HL-60/S4 (cell line): ENCODE results near the gene LRP2BP.

Source experiments
- in situ Hi-C: fragments of 300-500 bp; cut with MboI; formaldehyde crosslinking; loops from 2 replicates; pipeline ENCODE4 v1.14.3; 2022; ENCODE audit warnings: low sequenced_read_pairs

The LRP2BP gene

DNA sequence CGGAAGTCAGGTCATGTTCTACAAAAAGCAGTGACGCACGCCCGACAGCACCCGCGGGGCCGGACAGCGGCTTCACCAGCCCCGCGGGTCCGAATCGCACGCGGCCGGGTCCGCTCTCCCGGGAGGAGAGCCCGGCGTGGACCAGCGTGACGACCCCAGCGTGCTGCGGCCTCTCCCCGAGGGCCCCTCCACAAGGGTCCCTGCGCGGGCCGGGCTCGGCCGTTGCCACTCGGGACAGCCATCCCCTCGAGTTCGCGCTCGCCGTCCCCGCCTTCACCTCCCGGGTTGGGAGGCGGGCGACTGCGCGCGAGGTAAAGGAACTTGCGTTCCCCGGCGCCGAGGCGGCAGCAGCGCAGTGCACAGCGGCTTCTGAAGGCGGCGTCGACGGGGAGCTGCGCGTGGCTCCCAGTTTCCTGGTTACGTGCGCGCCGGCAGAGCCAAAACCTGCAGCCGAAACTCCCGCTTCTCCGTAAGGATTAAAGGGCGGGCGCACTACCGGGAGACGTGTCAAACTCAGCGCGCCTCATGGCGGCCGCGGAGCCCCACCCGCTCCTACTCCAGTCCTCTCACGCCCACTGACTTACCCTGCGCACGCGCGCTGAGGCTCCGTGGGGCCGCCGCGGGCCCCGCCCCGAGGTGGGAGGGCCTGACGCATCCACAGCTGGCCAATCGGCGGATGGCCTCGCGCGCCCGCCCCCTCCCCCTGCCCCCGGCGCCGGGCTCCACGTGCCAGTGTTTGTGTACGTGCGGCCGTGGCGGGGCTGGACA, 416 bp upstream of the LRP2BP start:
- in situ Hi-C loops = no loop called here

DNA sequence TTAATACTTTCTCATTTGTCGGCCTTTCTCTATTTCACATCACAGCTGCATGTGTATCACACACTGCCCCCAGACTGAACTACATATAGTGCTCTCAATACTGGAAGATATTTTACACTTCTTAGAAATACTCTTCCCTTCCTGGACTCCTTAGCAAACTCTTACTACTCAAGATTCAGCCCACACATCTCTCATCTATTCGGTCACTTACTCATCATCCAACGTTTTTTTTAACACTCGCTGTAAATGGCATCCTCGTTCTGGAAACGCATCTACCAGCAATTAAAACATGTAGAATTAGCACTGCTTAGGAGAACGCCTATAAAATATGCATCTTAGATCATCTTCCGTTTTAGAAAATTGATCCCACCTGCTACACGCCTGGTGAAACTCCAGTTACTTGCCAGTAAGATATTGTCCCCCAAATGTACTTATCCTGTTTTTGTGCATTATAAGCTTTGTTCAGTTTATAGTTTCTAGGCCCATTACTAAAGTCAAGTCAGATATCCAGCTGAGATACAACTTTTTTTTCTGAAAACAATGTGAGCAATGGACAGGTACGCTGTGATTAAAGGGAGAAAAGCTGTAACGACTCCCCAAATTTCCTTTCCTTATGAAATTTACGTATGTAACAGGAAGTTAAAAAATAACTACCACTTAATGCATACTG, 1.0 kb downstream of the LRP2BP start:
- in situ Hi-C loops = no loop called here

DNA sequence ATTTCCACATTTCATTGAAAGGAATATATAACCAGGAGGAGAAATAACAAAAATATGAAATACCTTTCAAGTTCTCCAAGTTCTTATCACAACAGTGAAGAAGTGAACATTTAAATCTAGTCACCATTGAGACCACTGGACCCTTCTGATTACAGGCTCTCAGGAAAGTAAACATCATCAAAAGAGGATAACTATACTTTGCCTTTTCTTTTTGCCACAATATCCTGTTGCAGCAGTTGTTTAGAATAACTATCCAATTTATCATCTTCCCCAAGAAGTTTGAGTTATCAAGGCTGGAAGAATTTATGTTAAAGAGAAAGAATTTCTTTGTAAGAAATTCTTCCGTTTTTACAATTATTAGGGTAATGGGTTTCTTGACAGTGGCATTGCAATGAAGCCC, 3.6 kb downstream of the LRP2BP start:
- in situ Hi-C loops = no loop called here

DNA sequence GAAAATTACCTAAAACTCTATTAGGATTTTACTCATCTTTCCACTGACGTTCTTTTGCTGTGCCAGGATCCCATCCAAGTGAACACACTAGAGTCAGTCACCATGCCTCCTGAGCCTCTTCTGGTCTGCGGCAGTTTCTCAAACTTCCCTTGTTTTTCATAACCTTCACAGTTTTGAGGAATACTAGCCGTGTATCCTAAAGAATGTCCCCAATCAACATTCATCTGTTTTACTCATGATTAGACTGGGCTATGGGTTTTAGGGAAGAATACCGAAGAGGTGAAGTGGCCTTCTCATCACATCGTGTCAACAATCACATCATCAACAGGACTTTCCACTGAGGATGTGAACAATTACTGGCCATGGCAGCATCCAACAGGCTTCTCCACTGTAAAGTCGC, 4.8 kb downstream of the LRP2BP start:
- in situ Hi-C loops = no loop called here

DNA sequence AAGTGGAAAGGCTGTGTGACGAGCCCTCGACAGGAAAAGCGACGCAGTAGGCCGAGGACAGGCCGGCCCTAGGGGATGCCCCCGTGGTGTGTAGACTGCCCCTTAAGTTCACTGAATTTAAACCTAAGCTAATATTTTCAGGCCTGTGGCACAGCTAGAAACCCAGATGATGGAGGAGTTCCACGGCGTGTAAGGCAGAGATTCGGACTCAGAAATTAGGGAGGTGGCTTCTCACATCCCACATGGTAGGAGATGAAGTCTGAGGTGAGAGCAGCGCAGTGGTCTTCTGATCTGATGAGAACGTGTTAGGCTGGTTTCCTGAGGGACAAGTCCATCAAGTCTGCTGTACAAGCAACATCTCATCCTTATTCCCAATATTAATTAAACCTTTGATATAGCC, 7.8 kb downstream of the LRP2BP start:
- in situ Hi-C loops = no loop called here

DNA sequence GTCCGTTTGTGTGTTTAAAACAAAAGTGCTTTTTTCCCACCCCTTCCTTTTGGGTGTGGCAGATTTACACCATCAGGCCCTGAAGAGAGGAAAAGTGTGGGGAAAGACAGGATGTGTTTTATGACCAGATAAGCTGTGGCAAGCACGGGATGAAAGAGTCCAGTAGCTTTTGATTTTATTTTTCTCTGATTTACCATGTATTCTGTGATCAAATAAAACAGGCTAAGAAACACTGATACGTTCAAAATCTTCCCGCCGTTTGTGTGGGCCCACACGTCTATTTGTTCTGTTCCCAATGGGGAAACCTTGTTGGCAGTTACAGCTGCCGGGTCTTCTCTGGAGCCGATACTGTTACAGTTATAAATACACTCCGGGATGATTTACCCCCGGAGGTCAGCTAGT, 10.8 kb downstream of the LRP2BP start:
- in situ Hi-C loops = no loop called here

DNA sequence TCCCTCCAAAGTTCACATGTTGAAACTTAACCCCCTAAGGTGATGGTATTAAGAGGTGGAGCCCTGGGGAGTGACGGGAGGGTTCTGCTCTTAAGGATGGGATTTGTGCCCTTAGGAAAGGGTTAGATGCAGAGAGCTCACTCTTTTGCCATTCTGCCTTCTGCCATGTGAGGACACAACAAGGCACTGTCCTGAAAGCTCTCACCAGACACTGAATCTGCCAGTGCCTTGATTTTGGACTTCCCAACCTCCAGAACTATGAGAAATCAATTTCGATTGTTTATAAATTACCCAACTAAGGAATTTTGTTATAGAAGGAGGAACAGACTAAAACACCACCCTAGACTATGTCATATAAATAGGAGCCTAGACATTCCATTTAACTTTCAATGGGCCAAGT, 11.7 kb downstream of the LRP2BP start:
- in situ Hi-C loops = no loop called here

DNA sequence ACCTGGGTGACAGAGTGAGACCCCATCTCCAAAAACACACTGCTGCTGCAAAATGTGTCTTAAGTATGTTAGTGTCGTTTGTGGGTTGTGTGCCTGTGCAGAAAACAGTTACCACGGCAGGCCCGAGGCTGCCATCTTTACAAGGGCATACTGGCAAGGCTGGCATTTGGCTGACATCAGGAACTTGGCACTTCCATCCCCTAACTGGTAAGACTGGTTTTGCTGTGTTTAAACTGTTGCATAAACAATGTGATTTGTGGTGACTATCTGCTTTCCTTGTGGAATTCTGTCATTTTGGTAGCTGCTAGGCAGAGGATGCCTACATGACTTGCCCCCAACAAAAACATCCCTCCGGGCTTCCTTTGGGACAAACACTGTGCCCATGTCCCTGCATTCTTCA, 12.3 kb downstream of the LRP2BP start:
- in situ Hi-C loops = no loop called here

DNA sequence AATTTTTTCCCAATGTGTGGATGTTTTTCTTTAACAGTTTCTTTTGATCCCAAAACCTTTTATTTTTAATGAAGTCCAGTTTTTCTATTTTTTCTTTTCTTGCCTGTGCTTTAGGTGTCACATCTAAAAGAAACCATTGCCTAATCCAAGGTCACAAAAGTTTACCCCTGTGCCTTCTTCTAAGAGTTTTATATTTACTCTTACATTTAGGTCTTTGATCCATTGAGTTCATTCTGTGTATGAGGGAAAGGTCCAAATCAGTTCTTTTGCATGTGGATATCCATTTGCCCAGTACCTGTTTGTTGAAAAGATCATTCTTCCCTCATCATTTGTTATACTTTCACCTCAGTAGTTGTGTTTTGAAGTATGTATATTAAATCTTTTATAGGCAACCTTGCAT, 13.0 kb downstream of the LRP2BP start:
- in situ Hi-C loops = no loop called here

DNA sequence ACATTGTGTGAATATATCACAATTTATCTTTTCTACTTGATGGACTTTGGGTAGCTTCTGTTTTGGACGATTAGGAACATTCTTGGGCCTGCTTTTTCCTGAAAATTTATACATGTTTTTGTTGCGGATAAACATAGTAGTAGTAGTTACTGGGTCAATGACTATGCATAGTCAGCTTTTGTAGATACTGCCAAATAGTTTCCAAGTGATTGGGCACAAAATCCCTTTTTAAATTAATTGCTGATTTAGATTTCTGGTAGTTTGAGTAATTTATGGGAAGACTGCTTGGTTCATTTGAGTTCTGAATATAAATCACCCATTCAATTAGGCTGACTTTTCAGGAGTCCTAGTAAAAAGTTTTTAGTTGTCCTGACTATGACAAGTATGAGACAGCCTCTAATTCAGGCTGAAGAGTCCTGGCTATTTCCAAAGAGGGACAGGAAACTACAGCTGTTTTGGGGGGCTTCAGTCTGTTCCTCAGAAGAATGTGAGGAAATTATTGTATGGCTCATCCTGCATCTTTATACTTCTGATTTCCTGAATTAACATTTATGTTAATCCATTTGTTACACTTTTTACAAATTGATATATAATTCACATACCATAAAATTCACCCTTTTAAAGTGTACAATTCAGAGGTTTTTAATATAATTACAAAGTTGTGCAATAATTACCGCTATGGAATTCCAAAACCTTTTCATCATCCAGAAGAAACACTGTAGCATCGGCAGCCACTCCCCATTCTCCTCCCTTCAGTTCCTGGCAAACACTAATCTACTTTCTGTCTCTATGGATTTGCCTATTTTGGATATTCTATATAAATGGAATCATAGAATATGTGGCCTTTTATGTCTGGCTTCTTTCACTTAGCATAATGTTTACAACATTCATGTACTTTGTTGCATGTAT, 14.2 kb downstream of the LRP2BP start:
- in situ Hi-C loops = no loop called here

DNA sequence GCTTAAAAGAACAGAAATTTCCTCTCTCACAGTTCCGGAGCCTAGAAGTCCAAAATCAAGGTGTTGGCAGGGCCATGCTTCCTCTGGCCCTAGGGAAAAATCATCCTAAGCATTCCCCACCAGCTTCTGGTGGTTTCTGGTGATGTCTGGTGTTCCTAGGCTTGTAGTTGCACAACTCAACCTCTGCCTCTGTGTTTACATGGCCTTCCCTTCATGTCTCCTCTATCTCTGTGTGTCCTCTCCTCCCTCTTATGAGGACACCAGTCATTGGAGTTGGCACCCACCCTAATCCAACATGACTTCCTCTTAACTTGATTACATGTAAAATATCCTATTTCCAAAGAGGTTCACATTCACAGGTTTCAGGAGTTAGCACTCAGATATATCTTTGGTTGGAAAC, 15.4 kb downstream of the LRP2BP start:
- in situ Hi-C loops = no loop called here

DNA sequence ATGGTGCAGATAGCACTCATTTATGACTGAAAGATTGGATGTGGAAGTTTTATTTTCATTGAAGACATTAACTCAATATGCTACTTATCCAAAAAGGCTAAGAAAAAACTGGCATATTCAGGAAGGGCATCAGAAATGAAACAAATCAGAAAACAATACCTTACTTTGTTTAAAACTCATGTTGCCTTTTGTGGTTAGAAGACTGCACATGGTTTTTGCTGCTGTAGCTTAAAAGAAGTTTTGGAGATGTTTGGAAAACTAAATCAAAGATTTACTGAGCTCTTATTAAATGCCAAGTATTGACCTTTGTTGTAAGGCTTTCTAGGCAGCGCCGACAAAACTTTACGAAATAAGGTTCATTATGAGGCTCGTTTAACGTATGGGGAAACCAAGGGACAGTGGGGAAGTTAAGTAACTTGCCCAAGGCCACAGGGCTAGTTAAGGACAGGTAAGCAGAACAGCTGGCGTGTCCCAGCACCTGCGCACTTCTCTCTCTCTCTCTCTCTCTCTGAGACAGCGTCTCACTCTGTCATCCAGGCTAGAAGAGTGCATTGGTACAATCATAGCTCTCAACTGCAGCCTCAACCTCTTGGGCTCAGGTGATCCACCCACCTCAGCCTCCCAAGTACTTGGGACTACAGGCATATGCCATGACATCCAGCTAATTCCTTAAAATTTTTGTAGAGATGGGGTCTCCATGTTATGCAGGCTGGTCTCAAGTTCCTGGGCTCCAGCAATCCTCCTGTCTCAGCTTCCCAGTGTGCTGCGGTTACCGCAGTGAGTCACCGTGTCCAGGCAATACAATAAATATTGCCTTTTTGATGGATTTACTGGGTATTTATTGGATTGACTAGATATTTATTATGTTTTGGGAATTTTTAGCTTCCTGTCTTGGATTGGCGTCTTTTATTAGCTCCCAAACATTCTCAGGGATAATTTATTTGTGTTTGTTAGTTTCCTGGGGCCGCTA, 16.1 kb downstream of the LRP2BP start:
- in situ Hi-C loops = no loop called here

DNA sequence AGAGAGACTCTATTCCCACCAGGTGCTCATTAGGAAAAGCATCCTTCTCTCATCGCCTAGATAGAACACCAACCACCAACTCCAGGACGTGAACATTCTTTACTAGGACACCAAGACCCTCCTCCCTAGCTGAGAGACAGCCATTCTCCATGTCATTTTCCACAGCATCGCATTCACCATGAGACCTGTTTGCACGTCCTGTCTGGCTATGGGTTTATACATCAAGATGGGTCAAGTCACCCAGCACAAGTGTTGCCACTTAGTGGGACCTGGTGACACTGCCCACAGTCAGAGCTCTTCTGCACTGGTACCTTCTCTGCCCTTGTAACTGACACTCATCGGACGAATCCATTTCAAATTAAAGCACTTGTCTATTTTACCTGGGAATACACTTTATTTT, 17.5 kb downstream of the LRP2BP start:
- in situ Hi-C loops = no loop called here

DNA sequence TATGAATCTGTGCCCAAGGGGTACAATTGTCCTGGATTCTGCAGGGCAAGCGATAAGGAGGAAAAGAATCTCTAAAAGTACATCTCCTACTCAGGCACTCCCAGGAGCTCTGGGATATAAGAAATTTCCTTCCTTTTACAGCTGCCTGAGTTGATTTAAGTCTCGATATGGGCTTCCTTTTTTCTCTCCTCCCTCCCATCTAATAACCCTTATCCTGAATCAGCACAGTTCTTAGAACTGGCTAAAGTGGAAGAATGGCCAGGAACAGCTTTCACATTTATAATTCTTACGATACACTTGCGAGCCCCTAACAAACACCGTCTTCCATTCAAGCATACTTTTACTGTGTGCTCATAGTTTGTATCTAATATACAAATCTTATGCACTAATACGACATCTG, 21.2 kb downstream of the LRP2BP start:
- in situ Hi-C loops = no loop called here

DNA sequence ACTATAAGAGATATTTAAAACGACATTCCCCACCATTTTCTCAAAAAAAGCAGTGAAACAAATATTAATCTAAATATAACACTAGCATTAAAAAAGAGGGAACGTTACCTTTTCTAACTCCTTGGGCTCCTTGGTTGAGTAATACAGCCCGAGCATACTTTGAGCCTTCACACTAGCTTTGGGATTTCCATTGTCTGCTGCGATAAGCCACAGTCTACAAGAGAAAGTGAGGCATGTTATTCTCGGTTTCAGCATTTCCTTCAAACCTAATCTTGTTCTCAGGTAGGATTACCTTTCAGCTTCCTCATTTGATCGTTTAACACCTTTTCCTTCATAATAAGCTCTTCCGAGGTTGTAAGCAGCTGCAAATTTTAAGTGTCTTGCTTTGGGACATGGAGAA, 21.7 kb downstream of the LRP2BP start:
- in situ Hi-C loops = no loop called here

DNA sequence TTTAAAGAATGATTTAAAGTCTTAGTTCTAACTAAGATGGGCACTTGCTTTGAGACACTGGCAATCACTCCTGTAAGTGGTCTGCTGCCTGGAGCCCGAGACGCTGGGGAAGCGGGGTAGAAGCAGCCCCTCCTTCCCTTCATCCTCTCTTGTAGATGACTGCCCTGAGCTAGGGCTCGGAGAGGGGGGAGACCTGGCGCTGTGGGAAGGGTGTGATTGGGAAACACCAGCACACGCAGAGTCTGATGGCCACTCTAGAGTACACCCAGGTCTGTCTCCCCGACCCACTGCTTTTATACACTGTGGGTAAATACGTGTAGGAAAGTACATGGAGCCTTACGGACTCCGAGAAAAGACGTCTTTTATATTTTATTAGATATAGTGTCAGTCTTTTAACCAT, 24.0 kb downstream of the LRP2BP start:
- in situ Hi-C loops = no loop called here

DNA sequence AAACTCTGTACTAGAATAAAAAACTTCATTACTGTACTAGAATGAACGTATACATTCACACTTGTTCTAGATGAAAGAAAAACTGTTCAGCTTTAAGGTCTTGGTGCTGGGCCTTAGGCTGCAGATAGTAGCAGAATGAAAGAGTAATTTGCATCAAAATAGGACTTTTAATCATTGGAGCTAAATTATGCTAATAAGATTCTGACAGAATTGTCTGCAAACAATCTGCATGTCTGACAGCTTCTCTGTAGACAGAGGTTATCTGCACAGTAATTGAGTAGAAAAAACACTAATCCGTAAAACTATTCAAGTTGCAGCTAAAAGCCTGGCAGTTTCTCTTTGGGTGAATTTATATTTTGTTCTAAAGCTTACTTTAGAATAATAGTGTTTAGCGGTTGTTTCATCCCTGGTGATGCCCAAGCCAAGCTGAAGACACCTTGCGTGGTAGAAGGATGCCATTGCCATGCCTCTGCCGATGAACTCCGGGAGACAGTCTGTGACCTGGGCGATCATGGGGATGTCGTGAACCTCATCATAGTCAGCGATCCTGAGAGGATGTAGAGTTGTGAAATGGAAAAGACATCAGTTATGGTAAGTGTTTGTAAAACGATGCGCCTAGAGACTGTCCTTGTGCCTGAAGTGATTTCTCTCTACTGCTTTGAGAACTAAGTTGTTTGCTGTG, 25.3 kb downstream of the LRP2BP start:
- in situ Hi-C loops = no loop called here

DNA sequence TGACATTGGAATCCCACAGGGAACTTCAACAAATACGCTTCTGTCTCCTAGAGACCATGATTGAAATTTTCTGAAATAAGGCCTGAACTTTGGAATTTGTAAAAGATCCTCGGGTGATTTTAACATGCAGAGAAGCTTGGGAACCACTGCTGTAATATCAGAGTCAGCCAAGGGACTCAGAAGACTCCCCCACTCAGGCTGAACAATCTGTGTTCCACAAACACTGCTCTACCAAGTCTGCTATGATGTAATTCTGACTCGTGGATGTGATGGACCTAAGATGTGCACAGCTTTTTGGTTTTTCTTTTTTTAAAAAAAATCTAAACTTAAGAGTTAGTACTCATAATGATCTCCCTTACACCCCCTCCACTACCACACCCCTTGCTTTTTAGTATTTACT, 26.0 kb downstream of the LRP2BP start:
- in situ Hi-C loops = no loop called here

DNA sequence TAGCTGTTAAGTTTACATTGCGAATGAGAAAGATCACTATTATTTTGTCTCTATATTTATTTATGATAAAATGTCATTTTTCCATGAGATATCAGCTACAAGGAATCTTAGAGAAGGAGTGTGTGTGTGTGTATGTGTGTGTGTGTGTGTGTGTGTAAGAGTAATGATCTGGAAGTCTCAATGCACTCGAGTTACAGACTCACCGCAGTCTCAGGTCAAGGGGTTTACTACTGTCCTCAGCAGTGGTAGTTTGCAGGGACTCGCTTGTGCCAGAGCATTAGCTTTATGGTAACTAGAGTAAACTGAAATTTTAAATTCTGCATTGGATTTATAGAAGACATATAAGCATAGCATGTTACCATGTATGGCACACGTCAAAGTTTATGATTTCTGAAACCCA, 30.8 kb downstream of the LRP2BP start:
- in situ Hi-C loops = no loop called here

DNA sequence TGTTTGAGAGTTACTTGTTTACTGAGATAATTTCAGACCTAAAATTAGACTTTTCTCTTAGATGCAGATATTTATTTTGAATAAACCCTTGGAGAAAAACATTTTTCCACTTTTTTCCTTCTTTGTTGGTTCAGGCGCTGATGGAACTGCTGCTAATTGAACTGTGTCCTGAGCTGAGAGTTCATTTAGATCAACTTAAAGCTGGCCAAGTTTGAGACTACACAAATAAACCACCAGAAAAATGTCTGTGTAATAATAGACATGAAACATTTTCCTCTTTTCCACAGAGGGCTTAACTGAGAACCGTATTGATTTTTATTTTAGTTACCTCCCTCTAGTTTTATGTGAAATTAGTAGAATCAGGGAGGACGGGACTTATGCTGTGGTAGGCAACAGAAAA, 32.5 kb downstream of the LRP2BP start:
- in situ Hi-C loops = no loop called here
